ENCODE data around the gene EGFL8.

EGFL8 gene

DNA sequence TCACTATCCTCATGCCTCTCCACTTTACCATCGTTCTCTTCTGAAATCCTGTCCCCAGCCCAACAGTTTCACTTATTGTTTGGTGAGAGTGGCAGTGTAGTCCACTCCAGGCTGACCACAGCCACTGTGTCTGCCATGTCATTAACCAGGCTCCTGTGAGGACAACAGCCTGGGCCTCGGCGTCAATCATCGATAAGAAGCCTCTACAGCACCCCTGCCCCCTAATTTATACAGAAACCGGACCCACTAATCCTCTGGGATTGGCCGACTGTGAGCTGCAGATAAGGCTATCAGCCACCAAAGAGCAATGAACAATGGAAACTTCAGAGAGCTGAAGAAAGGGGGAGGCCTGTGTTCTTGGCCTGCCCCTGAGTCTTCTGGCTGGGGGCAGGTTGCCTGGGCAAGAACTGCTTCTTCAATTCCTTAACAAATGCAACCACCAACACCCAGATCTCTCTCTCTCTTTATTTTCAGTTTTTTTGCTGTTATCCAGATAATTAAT lies 3.4 kb downstream of the EGFL8 start:
- no peak for DNase-seq (ENCODE audit: low read depth)

DNA sequence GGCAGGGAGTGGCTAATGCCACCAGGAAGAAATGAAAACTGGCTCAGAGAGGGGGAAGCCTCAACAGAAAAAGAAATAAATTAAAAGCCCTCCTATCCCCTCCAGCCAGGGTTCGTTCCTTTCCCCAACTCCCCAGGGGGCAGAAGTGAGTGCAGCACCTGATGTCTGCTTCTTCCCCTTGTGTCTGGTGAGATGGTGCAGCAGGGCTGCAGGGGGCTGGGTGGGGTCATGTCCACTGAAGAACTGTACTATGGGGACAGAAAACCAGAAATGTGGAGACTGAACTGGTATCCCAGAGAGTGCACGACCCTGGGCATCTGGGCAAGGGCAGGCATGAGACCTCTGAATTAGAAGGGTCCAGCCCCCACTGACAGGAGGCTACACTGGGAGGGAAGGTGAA lies 4.0 kb downstream of the EGFL8 start:
- DNase-seq (ENCODE audit: low read depth): no peak

DNA sequence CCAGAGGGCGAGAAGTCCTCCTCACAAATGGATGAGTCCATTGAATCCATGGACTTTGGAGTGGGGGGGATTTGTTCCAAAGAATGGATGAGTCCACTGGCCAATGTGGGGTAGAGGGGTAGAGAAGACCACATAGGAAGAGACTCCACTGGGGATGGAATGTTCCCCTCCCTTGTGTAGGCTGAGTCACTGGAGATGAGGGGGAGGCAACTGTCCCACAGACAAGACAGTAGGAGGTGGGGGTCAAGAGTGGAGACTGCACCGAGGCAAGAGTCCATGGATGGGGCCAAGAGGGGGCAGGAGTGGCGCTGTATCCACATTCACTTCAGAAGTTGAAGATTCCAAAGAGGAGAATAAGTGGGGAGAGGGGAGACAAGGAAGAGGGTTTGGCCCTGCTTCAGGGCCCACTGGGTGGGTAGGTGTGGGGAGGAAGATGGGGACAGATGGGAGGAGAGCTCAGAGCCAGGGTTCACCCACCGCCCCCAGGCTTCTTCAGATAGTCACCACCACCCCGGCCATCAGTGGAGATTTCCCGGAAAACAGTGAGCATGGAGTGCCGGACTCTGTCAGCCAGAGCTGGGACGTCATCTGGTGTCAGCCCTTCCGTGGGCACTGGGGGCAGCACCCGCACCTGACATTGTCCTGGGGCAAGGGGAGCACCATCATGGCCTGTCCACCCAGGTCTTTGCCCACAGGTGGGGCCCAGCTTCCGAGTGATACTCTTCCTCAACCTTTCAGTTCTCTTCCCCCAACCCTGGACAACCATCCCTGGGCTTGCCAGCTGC lies 4.6 kb downstream of the EGFL8 start:
- no peak for DNase-seq (ENCODE audit: low read depth)

DNA sequence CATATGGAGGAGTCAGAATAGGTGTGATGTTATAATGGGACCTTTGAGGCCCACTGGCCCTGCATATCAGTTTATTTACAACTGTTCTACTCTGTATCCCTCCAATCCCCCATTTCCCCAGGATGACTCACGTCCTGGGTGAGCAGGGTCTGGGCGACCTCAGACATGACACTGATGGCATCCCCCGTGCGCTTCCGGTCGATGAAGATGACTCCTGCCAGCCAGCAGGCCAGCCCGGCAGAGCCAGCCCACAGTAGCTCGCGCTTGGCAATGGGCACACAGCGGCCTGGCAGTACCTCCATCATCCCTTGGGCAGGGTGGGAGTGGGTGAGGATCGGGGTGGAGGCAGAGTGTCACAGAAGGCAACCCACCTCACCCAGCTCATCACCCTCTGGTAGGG lies 5.9 kb downstream of the EGFL8 start:
- DNase-seq (ENCODE audit: low read depth): no peak

DNA sequence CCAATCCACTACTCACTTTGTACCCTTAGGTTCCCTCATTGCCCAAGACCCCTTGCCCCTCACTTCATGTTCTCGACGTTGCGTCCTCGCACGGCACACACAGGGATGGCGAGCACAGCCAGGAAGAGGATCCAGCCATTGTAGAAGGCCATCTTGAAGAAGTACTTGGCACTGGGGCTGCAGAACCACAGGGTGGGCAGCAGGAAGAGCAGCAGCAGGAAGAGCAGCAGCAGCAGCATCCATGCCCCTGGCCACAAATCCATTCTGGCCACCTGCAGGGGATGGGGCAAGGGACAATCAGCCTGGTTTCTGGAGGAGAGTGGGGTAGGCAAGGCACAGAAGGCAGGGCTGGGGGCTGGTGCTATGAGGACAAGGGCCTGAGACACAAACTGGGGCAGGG lies 6.8 kb downstream of the EGFL8 start:
- DNase-seq (ENCODE audit: low read depth): no peak

DNA sequence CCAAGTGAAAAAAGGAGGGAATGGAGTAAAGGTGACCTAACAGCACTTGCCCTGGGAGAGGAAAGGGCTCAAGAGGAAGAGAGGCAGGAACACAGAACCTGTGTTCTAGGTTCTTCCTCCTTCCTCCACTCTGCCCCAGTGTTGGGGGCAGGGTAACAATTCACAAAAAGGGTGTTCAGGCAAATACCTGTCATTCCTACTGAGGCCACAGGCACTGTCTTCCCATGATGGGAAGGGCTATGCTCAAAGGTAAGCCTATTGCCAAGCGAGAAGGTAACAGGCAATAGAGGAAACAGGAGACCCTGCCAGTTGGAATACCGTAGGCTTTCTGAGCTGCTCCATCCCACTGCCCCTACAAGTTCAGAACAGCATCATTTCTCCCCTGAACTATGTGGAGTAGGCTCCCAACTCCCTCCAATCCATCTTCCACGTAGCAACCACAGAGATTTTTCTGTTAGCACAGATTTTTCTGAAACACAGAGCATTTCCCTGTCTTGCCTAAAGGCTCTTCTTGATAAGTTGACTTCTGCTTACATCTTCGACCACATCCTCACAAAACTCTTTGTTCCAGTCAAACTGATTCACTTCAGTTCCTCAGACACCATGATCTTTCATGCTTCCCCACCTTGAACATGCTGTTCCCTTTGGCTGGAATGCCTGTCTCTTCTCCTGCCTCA lies 8.8 kb downstream of the EGFL8 start:
- no peak for DNase-seq (ENCODE audit: low read depth)

DNA sequence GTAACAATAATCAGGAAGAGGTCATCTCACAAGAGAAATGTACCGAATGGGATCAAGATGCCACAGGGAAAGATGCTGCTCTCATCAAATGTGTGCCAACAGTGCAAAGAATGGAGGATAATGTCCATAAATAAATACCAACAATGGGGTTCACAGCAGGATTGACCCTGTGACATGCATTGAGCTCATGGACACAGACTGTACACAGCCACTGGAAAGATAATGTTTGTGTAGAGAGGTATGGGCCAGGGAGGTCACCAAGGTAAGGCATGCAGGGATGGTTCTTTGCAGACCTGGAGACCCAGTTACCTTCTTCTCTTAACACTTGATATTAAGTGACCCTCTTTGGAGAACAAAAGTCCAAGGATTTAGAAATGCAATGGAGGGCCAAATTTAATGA lies 10.0 kb downstream of the EGFL8 start:
- no peak for DNase-seq (ENCODE audit: low read depth)

DNA sequence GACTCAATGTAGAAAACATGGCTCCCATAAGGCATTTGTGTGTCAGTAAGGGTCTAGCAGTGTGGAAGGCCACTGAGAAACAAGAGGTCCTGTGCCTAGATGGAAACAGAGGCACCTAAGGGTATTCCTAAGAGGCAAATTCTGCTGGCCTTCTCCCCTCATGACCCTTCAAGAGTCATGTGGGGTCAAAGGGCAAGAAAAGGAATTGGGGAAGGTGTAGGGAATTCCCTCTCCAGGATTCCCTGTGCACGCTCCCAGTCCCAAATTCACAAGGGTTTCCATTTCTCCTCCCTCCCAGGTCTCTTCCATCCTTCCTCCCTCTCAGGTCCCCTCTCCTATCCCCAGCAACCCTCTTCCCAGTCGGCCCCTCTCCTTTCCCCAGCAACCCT lies 10.9 kb downstream of the EGFL8 start:
- no peak for DNase-seq (ENCODE audit: low read depth)

DNA sequence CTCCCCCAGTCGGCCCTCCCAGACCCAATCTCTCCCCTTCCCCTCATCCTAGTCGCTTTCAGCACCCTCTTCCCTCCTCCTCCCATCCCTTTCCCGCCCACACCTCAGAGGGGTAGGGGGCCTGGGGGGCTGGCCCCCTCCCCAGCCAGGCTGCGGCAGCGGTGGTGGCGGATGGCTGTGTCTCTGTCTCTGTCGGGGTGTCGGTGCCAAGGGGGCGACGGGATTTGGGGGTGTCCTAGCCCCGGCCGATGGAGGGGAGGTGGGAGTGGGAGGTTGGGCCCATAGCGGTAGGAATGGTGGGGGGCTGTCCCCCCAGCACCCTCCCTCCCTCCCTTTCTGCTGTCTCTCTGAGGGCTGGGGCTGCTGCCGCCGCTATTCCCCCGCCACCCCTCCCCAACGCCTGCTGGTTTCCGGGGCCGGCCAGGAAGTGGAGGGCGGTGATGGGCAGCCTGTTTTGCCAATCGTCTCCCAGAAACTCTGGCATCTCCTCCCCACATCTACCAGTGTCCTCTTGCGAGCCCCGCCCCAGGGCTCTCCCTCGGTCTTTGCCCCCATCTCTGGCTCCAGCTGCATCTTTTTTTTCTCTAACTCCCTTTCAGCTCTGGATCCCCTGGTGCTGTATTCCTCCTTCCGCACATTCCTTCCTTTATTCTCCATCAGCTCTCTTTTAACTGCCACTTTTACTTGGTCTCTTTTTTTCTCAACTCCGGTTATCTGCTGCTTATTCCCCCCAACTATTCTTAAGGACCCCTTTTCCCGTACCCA lies 11.5 kb downstream of the EGFL8 start, which contains the start of gene AGPAT1:
TSS of gene AGPAT1 (minus strand) at position 374 of the 765 bp plus-strand sequence. CDS start 4,588 bp downstream, outside the sequence.
- peak; percentile 88 for DNase-seq (ENCODE audit: low read depth)

DNA sequence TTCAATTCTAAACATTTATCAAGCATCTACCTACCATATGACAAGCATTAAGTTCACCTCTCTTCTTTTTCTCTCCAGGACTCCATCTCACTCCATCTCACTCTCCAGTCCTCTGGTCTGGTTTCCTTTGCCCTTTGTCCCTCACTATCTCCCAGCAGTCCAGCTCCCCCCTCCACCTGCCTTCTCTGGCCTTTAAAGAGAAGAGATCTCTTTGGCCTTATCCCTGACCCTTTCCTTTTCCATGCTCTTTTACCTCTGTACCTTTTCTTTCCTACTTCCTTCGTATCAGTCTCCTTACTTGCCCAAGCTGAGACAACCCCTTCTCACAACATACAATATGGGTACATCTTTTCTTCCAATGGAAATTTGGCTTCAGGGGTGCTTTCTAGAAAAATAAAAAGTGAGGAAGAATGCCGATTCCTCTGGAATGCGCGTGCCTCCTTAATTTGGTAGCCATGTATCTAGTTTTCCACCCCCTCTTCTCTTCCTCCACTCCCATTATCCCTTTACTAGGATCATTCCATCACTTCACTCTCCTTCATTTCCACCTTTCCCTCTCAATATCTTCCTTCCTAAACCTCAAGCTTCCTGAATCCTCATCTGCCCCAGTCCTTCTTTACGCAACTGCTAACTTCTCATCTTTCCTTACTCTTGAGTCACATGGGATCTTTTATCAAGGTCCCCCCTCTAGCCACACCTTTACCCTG lies 12.2 kb downstream of the EGFL8 start:
- DNase-seq (ENCODE audit: low read depth): no peak

DNA sequence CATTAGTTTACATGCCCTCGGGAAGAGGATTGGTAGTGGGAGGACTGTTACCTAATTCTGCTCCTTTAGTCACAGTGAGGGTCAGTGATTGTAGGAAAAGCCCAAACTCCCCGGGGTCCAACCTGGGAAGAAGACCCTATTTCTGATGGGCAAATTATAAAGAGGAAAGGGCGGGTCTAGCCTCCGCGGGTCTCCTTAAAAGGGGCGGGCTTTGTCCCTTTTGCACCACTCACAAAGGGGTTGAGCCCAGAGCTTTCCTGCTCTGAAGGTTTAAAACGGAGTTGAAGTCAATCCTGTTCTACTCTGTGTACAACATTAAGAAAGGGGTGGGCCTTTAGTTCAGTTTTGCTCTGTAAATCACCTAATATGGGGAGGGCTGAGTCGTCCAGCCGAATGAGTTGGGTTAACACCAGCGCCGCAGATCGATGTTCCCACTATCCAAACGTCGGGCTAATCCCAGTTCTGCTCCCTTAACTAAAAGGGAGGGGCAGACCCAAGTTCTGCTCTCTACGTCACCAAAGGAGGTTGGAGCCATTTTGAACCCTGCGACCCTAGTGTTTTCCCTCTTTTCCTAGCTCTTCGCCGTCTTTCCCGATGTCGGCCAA lies 12.9 kb downstream of the EGFL8 start:
- DNase-seq (ENCODE audit: low read depth): no peak

DNA sequence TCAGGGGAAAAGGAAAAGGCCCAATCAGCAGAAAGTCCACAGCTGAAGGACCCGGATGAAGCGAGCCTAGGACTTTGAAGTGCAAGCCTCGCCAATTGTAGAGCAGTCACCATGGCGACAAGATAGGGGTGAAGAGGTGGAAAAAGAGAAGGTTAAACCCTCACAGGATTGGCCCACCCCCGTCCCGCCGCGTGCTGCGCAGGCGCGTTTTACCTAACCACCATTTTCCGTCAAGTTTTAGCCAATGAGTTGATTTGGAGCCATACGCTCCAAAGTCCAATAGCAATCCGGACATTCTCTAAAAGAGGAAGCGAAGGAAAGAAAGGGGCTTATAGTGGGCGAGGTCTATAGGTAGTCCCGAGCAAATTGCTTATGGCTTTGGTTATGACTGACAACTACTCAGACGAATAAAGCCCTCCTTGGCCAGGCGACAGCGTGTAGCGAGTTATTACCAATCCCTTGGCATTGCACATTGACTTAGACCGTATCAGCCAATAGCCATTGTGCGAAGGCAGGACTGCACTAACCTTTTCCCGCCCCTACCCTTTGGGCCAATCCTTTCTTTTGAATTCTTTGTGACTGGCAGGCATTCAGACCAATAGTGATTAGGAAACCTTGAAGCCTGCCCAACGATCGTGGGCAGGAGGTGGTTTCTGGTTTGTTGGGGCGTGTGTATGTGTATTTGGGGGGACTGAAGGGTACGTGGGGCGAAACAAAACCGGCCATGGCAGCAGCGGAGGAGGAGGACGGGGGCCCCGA lies 13.6 kb downstream of the EGFL8 start, which contains the start of gene RNF5:
TSS of gene RNF5 (plus strand) at position 618 of the 759 bp plus-strand sequence. CDS start at position 725, 107 bp downstream.
- DNase-seq (ENCODE audit: low read depth): peak; percentile 59

DNA sequence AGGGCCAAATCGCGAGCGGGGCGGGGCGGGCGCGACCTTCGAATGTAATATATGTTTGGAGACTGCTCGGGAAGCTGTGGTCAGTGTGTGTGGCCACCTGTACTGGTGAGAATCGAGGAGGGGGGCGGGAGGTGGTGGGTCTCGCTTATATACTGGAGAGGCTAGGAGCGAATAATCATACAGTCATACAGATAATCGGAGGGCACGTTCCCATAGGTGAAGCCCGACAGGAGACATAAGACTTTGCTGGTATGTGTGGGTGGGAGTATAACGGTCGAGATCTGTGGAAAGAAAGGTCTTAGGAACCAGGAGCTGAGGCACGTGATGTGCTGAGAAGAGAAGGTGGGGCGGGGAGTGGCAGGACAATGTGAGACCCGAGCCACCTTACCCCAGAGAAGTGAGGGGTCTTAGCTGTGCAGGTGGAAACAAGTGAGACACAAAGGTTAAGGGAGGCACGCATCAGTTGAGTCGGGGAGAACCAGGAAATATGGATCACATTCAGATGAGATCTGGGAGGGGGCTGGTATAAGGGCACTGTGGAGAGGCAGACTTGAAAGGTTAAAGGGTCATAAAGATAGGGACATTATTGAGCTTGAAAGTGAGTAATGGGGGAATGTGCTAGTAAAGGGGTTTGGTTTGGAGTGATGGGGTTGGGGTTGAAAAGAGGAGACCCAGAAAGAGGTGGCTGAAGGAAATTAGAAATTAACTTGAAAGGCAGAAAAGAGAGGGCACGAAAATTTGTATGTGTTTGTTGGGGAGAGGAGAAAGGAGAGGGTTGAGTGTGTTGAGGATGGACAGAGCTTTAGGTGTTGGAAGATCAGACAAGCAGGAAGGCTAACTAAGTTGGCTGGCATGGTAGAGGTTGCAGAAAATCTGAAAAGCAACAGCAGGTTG lies 14.4 kb downstream of the EGFL8 start:
- DNase-seq (ENCODE audit: low read depth): no peak

DNA sequence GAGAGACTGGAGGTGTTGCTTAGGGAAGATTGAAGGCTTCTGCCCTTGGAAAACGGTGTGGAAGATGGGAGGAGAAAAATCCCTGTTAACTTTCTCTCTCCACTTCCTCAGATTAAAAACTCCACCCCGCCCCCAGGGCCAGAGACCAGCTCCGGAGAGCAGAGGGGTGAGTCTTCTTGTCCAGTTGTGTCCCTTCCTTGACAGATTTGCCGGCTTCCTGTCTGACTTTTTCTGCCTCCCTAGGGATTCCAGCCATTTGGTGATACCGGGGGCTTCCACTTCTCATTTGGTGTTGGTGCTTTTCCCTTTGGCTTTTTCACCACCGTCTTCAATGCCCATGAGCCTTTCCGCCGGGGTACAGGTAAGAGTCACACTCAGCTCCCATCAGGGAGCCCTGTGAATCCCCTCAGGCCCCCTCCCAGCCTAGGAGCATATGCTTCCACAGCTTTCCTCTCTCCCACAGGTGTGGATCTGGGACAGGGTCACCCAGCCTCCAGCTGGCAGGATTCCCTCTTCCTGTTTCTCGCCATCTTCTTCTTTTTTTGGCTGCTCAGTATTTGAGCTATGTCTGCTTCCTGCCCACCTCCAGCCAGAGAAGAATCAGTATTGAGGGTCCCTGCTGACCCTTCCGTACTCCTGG lies 15.5 kb downstream of the EGFL8 start:
- DNase-seq (ENCODE audit: low read depth): no peak

DNA sequence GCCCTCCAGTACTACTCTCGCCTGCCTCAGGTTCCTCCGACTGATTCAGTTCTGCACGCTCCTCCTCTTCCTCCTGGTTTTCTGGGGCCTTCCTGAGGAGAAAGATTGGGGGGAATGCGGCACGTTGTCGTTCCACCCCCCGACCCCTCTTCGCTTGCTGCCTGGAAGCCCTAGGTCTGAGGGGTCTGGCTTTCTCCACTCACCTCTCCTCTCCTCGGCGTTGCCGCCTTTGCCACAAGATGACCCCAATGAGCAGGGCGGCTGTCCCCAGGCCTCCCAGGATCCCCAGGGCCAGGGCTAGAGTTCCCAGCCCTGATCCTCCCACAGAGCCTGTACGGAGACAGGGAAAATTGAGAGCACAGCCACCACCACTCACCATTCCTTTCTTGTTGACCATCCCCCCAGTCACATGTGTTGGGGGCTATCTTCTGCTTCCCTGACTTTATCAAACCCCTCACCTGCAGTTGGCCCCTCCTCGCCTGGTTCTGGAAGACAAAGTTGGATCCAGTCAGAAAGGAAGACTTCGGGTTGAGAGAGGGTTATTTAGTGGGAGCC lies 16.8 kb downstream of the EGFL8 start:
- no peak for DNase-seq (ENCODE audit: low read depth)

DNA sequence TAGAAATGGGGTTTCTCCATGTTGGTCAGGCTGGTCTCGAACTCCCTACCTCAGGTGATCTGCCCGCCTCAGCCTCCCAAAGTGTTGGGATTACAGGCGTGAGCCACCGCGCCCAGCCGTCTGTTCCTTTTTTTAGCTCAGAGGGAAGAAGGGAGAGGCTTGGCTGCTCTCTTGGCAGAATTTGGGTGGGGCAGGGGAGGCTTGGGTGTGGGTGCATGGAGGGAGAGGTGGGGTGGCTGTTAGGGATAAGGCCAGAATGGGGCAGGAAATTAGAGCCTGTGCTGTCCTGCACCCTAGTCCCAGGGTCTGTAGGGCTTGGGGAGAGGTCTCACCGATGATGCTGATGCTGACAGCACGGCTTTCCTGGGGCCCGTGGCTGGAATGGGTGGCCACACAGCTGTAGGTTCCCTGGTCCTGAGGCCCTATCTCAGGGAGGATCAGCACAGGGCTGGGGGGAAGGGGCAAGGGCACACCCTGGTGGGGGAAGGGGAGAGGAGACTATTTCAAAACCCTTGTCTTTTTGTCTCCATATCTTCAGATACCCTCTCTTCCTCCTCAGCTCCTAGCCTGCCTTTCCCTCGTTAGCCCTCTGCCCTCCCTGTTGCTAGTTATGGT lies 17.6 kb downstream of the EGFL8 start:
- no peak for DNase-seq (ENCODE audit: low read depth)

DNA sequence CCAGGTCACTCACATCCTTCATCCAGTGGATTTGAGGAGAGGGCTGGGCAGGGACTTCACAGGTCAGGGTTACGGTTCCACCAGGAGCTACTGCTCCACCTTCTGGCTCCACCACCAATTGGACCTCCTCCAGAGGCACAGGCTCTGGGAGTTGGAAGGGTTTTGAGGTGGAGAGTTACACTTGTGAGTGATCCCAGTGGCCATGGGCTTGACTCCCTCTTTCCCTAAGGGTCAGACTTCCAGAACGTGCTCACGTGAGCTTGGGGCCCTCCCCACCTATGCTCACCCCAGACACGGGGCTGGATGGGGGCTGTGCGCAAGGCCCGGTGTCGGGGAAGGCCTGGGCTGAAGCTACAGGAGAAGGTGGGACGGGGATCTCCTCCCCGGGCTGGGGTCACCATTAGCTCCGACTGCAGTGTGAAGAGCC lies 18.2 kb downstream of the EGFL8 start:
- DNase-seq (ENCODE audit: low read depth): no peak

DNA sequence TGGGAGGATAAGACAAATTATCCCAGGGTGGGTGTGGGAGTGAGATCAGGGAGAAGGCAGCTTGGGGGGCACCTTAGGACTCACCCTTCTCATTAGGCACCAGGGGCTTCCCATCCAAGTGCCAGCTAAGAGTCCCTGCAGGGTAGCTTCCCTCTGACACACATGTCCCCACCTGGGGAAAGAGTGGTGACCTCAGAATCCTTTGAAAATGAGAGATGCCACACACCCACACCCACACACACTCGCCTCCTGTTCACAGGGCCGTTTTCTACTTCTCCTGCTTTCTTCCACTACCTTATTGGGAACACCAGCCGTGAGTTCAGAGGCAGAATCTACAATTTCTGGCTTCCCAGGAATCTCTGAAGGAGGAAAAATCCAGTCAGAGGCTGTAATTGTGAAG lies 18.6 kb downstream of the EGFL8 start:
- no peak for DNase-seq (ENCODE audit: low read depth)

All from stimulated activated CD8-positive, alpha-beta memory T cell treated with anti-CD3 and anti-CD28 coated beads, Interleukin-15, amount 100 ng/mL, for 24 hours (primary cell).